Testis (tissue), 3 donors: Measurements from ENCODE around the gene AGAP1. TPM values are rescaled to one million over a fixed set of nuclear protein-coding genes. Genes with fewer than 3 reads are reported as not detected.

Source experiments
- DNase-seq: peaks from one replicate; pipeline ENCODE4 v3.0.0-alpha.2; 2019
- H3K27ac ChIP-seq, 2 donors: fragments of 200-600 bp; sonication (generic); one replicate each; pipeline ENCODE4 v1.5.1; 2019
- H3K27me3 ChIP-seq: fragments of 200-600 bp; sonication (generic); one replicate; pipeline ENCODE4 v1.5.1; 2019
- H3K36me3 ChIP-seq: fragments of 200-600 bp; sonication (generic); one replicate; pipeline ENCODE4 v1.5.1; 2017; ENCODE audit warnings: low read depth; ENCODE audit errors: missing control alignments
- H3K4me1 ChIP-seq: fragments of 200-600 bp; sonication (generic); one replicate; pipeline ENCODE4 v1.5.1; 2019
- H3K4me3 ChIP-seq, 2 donors: fragments of 200-600 bp; sonication (generic); one replicate each; pipeline ENCODE4 v1.5.1; 2017 to 2019
- H3K9me3 ChIP-seq: fragments of 200-600 bp; sonication (generic); one replicate; pipeline ENCODE4 v1.5.1; 2017
- POLR2A ChIP-seq: fragments of 450-650 bp; IDR thresholded peaks from one replicate; pipeline ENCODE4 v1.6.1; 2017; ENCODE audit warnings: antibody characterized with exemption, mild to moderate bottlenecking, moderate library complexity
- WGBS, 2 donors: methylation state at CpG; one replicate each; pipeline ENCODE4 v1.1.5; 2018; 5-methylcytosine and 5-hydroxymethylcytosine counted together
- intact Hi-C: fragments of 100-400 bp; cut with DNase I; formaldehyde crosslinking; loops from one replicate; pipeline ENCODE4 v1.15.1; 2023; ENCODE audit warnings: low total_unique reads
- polyA plus RNA-seq: library from polyadenylated mRNA; stranded (reverse); fragments of 350-450 nt; fragmentation: Illumina TruSeq; extraction: RNeasy Lipid Tissue Mini Kit (QIAGEN cat#74804); gene quantifications from one replicate; pipeline ENCODE4 v1.2.3, GENCODE V29; 2014; ENCODE audit warnings: low read depth, low replicate concordance; ENCODE audit not compliant: insufficient read depth
- total RNA-seq, 2 donors: library from RNA; depleted of rRNA; stranded (reverse); fragments of >200 nt; gene quantifications; one replicate each; pipeline ENCODE4 v1.2.3, GENCODE V29; 2016
- TF ChIP-seq, protein P1 (sequence below), 3 experiments: fragments of 450-650 bp in 2 of 3; fragments of 200-600 bp in 1 of 3; sonication (generic) in 1 of 3; IDR thresholded peaks; one replicate each; pipeline ENCODE4 v1.5.1; 2016 to 2019; ENCODE audit warnings: antibody characterized with exemption in 3 of 3, mild to moderate bottlenecking in 2 of 3, moderate library complexity in 1 of 3

The AGAP1 gene
- total and polyA plus RNA-seq, 3 donors from 2014 or later, result 21.4 to 45.5 (median 40.7) TPM

DNA sequence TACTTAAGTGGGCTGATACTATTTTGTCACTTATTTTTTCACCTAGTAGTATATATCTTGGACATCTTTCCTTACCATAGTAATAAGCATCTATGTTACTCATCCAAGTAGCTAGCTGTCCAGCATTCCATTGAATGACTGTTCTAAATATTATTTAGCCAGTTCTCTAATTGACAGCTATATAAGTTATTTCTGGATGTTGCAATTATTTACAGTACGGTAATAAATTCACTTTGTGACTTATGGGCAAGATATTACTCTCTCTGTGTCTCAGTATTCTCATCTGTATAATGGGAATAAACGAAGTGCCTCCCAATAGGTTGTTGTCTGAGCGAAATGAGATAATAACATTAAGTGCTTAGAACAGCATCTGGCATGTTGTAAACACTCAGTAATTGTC is 46.6 kb upstream of the AGAP1 start:
- no peak for DNase-seq
- Histone ChIP-seq H3K27ac (no peak overlapping the region), H3K4me3 (no peak overlapping the region), H3K27me3 (no peaks in the 10 kb centered on the region), H3K9me3 (no peaks in the 10 kb centered on the region), H3K36me3 (no peaks in the 10 kb centered on the region), H3K4me1 (no peaks in the 10 kb centered on the region)
- TF ChIP-seq, protein P1, sequence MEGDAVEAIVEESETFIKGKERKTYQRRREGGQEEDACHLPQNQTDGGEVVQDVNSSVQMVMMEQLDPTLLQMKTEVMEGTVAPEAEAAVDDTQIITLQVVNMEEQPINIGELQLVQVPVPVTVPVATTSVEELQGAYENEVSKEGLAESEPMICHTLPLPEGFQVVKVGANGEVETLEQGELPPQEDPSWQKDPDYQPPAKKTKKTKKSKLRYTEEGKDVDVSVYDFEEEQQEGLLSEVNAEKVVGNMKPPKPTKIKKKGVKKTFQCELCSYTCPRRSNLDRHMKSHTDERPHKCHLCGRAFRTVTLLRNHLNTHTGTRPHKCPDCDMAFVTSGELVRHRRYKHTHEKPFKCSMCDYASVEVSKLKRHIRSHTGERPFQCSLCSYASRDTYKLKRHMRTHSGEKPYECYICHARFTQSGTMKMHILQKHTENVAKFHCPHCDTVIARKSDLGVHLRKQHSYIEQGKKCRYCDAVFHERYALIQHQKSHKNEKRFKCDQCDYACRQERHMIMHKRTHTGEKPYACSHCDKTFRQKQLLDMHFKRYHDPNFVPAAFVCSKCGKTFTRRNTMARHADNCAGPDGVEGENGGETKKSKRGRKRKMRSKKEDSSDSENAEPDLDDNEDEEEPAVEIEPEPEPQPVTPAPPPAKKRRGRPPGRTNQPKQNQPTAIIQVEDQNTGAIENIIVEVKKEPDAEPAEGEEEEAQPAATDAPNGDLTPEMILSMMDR (IDR thresholded peaks at IDR 0.05), result no peak
- no peak for TF ChIP-seq POLR2A
- intact Hi-C loops, result no loop called here
- 89 to 90% methylated on average over 3 of the region's 3 CpGs for WGBS, 2 donors

- H3K4me1 ChIP-seq, result no peaks in the 10 kb centered on the region
- no peaks in the 10 kb centered on the region for H3K9me3 ChIP-seq
- H3K27me3 ChIP-seq, result no peaks in the 10 kb centered on the region
- no peak for DNase-seq
- no peak overlapping the region for H3K4me3 ChIP-seq
- 53 to 67% methylated on average over 9 of the region's 9 CpGs for WGBS, 2 donors
- H3K27ac ChIP-seq, result no peak overlapping the region
- no peaks in the 10 kb centered on the region for H3K36me3 ChIP-seq
- intact Hi-C loops, result no loop called here
- TF ChIP-seq POLR2A, result no peak
- TF ChIP-seq, protein P1 (IDR thresholded peaks at IDR 0.05), result no peak
Observed at GRCh38 chr2:235449568-235449967, 44.3 kb upstream of the AGAP1 start.

- Histone ChIP-seq H3K36me3 (no peaks in the 10 kb centered on the region), H3K4me3 (no peak overlapping the region), H3K27me3 (no peaks in the 10 kb centered on the region), H3K4me1 (peaks cover 5% of the 10 kb centered on the region), H3K27ac (no peak overlapping the region), H3K9me3 (no peaks in the 10 kb centered on the region)
- no peak for DNase-seq
- TF ChIP-seq POLR2A, result no peak
- TF ChIP-seq, protein P1 (IDR thresholded peaks at IDR 0.05), result no peak
- 64 to 70% methylated on average over 6 of the region's 6 CpGs for WGBS, 2 donors
- intact Hi-C loops, result no loop called here
Observed at GRCh38 chr2:235453605-235454151, 40.2 kb upstream of the AGAP1 start.

DNA sequence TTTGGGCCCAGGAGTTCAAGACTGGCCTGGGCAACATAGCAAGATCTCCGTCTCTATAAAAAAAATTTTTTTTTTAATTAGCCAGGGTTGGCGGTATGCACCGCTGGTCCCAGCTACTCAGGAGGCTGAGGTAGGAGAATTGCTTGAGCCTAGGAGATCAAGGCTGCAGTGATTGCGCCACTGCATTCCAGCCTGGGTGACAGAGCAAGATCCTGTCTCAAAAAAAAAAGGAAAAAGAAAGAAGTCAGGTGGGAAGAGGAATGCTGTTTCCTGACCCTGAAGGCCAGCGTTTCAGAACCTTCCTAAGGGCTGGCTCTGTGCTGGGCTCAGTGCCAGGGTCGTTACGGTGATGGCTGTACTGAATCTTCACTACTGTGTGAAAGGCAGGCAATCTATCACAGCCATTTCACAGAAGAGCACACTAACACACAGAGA is 35.0 kb upstream of the AGAP1 start:
- intact Hi-C loops, result no loop called here
- peaks cover 5% of the 10 kb centered on the region for H3K4me1 ChIP-seq
- H3K4me3 ChIP-seq, result no peak overlapping the region
- no peaks in the 10 kb centered on the region for H3K36me3 ChIP-seq
- H3K9me3 ChIP-seq, result no peaks in the 10 kb centered on the region
- H3K27ac ChIP-seq, result no peak overlapping the region
- DNase-seq, result no peak
- TF ChIP-seq, protein P1 (IDR thresholded peaks at IDR 0.05), result no peak
- no peak for TF ChIP-seq POLR2A
- 65% methylated on average over 7 of the region's 7 CpGs for WGBS, 2 donors
- H3K27me3 ChIP-seq, result no peaks in the 10 kb centered on the region

- TF ChIP-seq, protein P1 (IDR thresholded peaks at IDR 0.05), result no peak
- no peak for TF ChIP-seq POLR2A
- H3K4me3 ChIP-seq, result no peak overlapping the region
- no peaks in the 10 kb centered on the region for H3K36me3 ChIP-seq
- no peaks in the 10 kb centered on the region for H3K27me3 ChIP-seq
- 87 to 94% methylated on average over 8 of the region's 8 CpGs for WGBS, 2 donors
- H3K4me1 ChIP-seq, result peaks cover 5% of the 10 kb centered on the region
- H3K9me3 ChIP-seq, result no peaks in the 10 kb centered on the region
- no peak for DNase-seq
- intact Hi-C loops, result no loop called here
- H3K27ac ChIP-seq, result no peak overlapping the region
Observed at GRCh38 chr2:235460548-235461047, 33.2 kb upstream of the AGAP1 start.
